K562 (cell line): ENCODE measurements around the gene ECI1. TPM values are rescaled to one million over a fixed set of nuclear protein-coding genes. Genes with fewer than 3 reads are reported as not detected.

ENCODE experiments used
- BCLAF1 ChIP-seq, 2 experiments: fragments of 450-650 bp in 1 of 2; IDR thresholded peaks; 2 replicates each; pipeline ENCODE4 v1.6.1; 2011 to 2017; ENCODE audit warnings: low read depth in 2 of 2, antibody characterized with exemption in 1 of 2, borderline replicate concordance in 1 of 2, low read length in 1 of 2, mild to moderate bottlenecking in 1 of 2, mixed read lengths in 1 of 2; ENCODE audit not compliant: control insufficient read depth in 1 of 2
- ESRRA ChIP-seq: fragments of 450-650 bp; IDR thresholded peaks from 2 replicates; pipeline ENCODE4 v1.6.1; 2014; ENCODE audit warnings: low read depth, mild to moderate bottlenecking, moderate library complexity, borderline replicate concordance
- MAFF ChIP-seq: IDR thresholded peaks from 2 replicates; pipeline ENCODE4 v1.6.1; 2012; ENCODE audit warnings: low read length, improper control_type of control experiment
- NR1H2 ChIP-seq: sonication (generic); formaldehyde crosslinking; IDR thresholded peaks from 2 replicates; pipeline ENCODE4 v1.4.0; 2020; ENCODE audit warnings: mild to moderate bottlenecking, missing genetic modification reagents
- PHF20 ChIP-seq: fragments of 450-650 bp; IDR thresholded peaks from 2 replicates; pipeline ENCODE4 v1.6.1; 2018; ENCODE audit not compliant: partially characterized antibody
- POLR2AphosphoS2 ChIP-seq: IDR thresholded peaks from 2 replicates; pipeline ENCODE4 v1.6.1; 2012; ENCODE audit warnings: low read length, improper control_type of control experiment
- POLR3A ChIP-seq: IDR thresholded peaks from 2 replicates; pipeline ENCODE4 v1.6.1; 2011; ENCODE audit warnings: borderline replicate concordance, mild to moderate bottlenecking, moderate library complexity; ENCODE audit not compliant: insufficient read length, insufficient read depth; ENCODE audit errors: extremely low read depth
- SMAD4 ChIP-seq: fragments of 250-450 bp; sonication (Bioruptor Pico); conservative IDR thresholded peaks from 2 replicates; pipeline ENCODE4 v1.8.0; 2021; ENCODE audit warnings: inconsistent platforms, mild to moderate bottlenecking, moderate library complexity
- SP1 ChIP-seq: sonication (generic); formaldehyde crosslinking; IDR thresholded peaks from 2 replicates; pipeline ENCODE4 v1.8.1; 2022; ENCODE audit warnings: mild to moderate bottlenecking, missing genetic modification reagents
- SUPT5H ChIP-seq: fragments of 450-650 bp; IDR thresholded peaks from 2 replicates; pipeline ENCODE4 v1.6.1; 2016
- TFAP4 ChIP-seq: sonication (generic); formaldehyde crosslinking; IDR thresholded peaks from 2 replicates; pipeline ENCODE4 v1.8.0; 2022; ENCODE audit warnings: missing genetic modification reagents, mild to moderate bottlenecking, moderate library complexity, borderline replicate concordance
- ZNF133 ChIP-seq: fragments of 250-450 bp; sonication (Bioruptor Pico); IDR thresholded peaks from 2 replicates; pipeline ENCODE4 v1.4.0; 2020; ENCODE audit warnings: mild to moderate bottlenecking
- ZNF407 ChIP-seq: fragments of 450-650 bp; IDR thresholded peaks from 2 replicates; pipeline ENCODE4 v1.6.1; 2016; ENCODE audit warnings: low read depth
- ZNF766 ChIP-seq: fragments of 200-800 bp; sonication (Bioruptor generic); conservative IDR thresholded peaks from 2 replicates; pipeline ENCODE4 v1.6.1; 2016; ENCODE audit warnings: missing genetic modification characterization, missing compliant biosample characterization
- polyA plus RNA-seq, 8 experiments: library from polyadenylated mRNA; depleted of rRNA in 4 of 8; stranded (reverse) in 5 of 8; unstranded in 3 of 8; fragments of >200 nt; fragmentation: Nextera tagmentation in 2 of 8; fragmentation: Illumina TruSeq in 1 of 8; extraction: Ambion mirVana in 2 of 8; extraction: Trizol in 1 of 8; gene quantifications; 2 replicates each; pipeline versions ENCODE4 v1.2.1 to v1.2.3, GENCODE V29; 2011 to 2014; ENCODE audit warnings: inconsistent platforms in 1 of 8, missing spikeins in 1 of 8
- total RNA-seq, 7 experiments: library from RNA; depleted of rRNA in 6 of 7; stranded (reverse); fragments of >200 nt in 6 of 7; fragmentation: Illumina TruSeq in 2 of 7; extraction: Trizol in 2 of 7; gene quantifications; 2 replicates each; pipeline versions ENCODE4 v1.2.1 to v1.2.3, GENCODE V29; 2011 to 2021; ENCODE audit warnings: low replicate concordance in 1 of 7

Gene ECI1
- total and polyA plus RNA-seq, 9 of the 15 experiments (the other 6 are each of a cell fraction or from before 2014, with no cell fraction given): 4.7 to 189 (median 54.0) TPM

GRCh38 chr16:2205104-2205966 is 46.1 kb downstream of the ECI1 start, which contains the start of gene MLST8 (continued):
- TF ChIP-seq ZNF407: peak; percentile 85
- TF ChIP-seq ZNF133 (CRISPR knock-in tag): 0 out of 2 replicates have a peak, but pooled peaks have one; percentile 56
- peak; percentile 44; the same call in 1 of the 2 replicates for TF ChIP-seq POLR2AphosphoS2
- TF ChIP-seq SUPT5H: peak; percentile 95
- TF ChIP-seq ZNF766 (CRISPR knock-in tag): peak; percentile 38; the same call in 1 of the 2 replicates
- peak; percentile 71 for TF ChIP-seq TFAP4 (CRISPR knock-in tag)
- peak; percentile 50; the same call in 1 of the 2 replicates for TF ChIP-seq ESRRA
- TF ChIP-seq POLR3A: no peak
- peak; percentile 83 for TF ChIP-seq PHF20
- TF ChIP-seq SMAD4 (CRISPR knock-in tag): peak; percentile 81
- TF ChIP-seq MAFF: peak; percentile 16; the same call in 1 of the 2 replicates
- TF ChIP-seq BCLAF1 (IDR thresholded peaks at IDR 0.05; ENCODE audit: borderline replicate concordance in 1 of 2, control insufficient read depth in 1 of 2, low read depth in 2 of 2, low read length in 1 of 2): peak in 1 of 2 experiments; percentile 87; a peak in 2 of 4 replicates
- peak; percentile 82; the same call in 1 of the 2 replicates for TF ChIP-seq NR1H2 (CRISPR knock-in tag)
- TF ChIP-seq SP1 (CRISPR knock-in tag): peak; percentile 69
